GM19452 (cell line): ENCODE measurements around the gene FLYWCH1.

Experiments
- ATAC-seq: cut with Tn5 transposase; IDR thresholded peaks from one replicate; pipeline ENCODE4 v1.9.1; 2021; ENCODE audit not compliant: unreplicated experiment

FLYWCH1 gene

GRCh38 chr16:2980227-2981176 lies 68.8 kb downstream of the FLYWCH1 start, which contains the start of gene PKMYT1:
TSS of gene PKMYT1 (minus strand) at chr16:2980446. CDS start at chr16:2979657, 789 bp downstream.
- peak; percentile 78 for ATAC-seq

GRCh38 chr16:2981177-2981898 lies 69.6 kb downstream of the FLYWCH1 start:
- no peak for ATAC-seq

GRCh38 chr16:2981899-2982250 lies 70.1 kb downstream of the FLYWCH1 start:
- ATAC-seq: no peak

GRCh38 chr16:2982402-2982801 lies 70.7 kb downstream of the FLYWCH1 start:
- ATAC-seq: no peak

- ATAC-seq: no peak
Measured at GRCh38 chr16:2983706-2984136, 72.0 kb downstream of the FLYWCH1 start.

GRCh38 chr16:2985462-2985861 lies 73.7 kb downstream of the FLYWCH1 start:
- no peak for ATAC-seq

GRCh38 chr16:2985893-2986355 lies 74.2 kb downstream of the FLYWCH1 start:
- ATAC-seq: no peak

GRCh38 chr16:2986623-2987188 lies 75.0 kb downstream of the FLYWCH1 start:
- ATAC-seq: no peak

- ATAC-seq: no peak
Measured at GRCh38 chr16:2987286-2987685, 75.6 kb downstream of the FLYWCH1 start.

GRCh38 chr16:2987833-2988232 lies 76.1 kb downstream of the FLYWCH1 start:
- no peak for ATAC-seq

GRCh38 chr16:2988590-2989099 lies 76.9 kb downstream of the FLYWCH1 start:
- no peak for ATAC-seq

- no peak for ATAC-seq
Measured at GRCh38 chr16:2990891-2991290, 79.2 kb downstream of the FLYWCH1 start.

- ATAC-seq: no peak
Measured at GRCh38 chr16:2991566-2992261, 80.0 kb downstream of the FLYWCH1 start.

GRCh38 chr16:2992383-2993081 lies 80.8 kb downstream of the FLYWCH1 start:
- ATAC-seq: no peak

GRCh38 chr16:2996298-2996697 lies 84.6 kb downstream of the FLYWCH1 start:
- no peak for ATAC-seq

- ATAC-seq: no peak
Measured at GRCh38 chr16:2999929-3000328, 88.2 kb downstream of the FLYWCH1 start.

- ATAC-seq: no peak
Measured at GRCh38 chr16:3000540-3000939, 88.8 kb downstream of the FLYWCH1 start.
